Gastroesophageal sphincter (tissue), 4 donors: ENCODE results near the gene FRMD4B. TPM values are rescaled to one million over a fixed set of nuclear protein-coding genes. Genes with fewer than 3 reads are reported as not detected.

Experiments used
- ATAC-seq: fragments of 150-250 bp; one replicate; pipeline ENCODE4 v1.9.1; 2016; ENCODE audit warnings: mild to moderate bottlenecking, moderate library complexity
- H3K27ac ChIP-seq, 4 donors: fragments of 200-600 bp; sonication (generic) in 3 of 4; 1 replicate in 3 of 4; 2 replicates in 1 of 4; pipeline ENCODE4 v1.5.1; 2016 to 2019
- H3K27me3 ChIP-seq: fragments of 200-600 bp; sonication (generic); one replicate; pipeline ENCODE4 v1.5.1; 2019
- H3K36me3 ChIP-seq, 2 donors: fragments of 200-600 bp; sonication (generic); one replicate each; pipeline ENCODE4 v1.5.1; 2019; ENCODE audit warnings: control low read depth in 1 of 2
- H3K4me1 ChIP-seq, 3 donors: fragments of 200-600 bp; sonication (generic); 1 replicate in 2 of 3; 2 replicates in 1 of 3; pipeline ENCODE4 v1.5.1; 2016 to 2019; ENCODE audit warnings: control low read depth in 2 of 3
- H3K4me3 ChIP-seq, 2 donors: fragments of 200-600 bp; sonication (generic); one replicate each; pipeline ENCODE4 v1.5.1; 2019; ENCODE audit warnings: mild to moderate bottlenecking in 1 of 2, moderate library complexity in 1 of 2
- H3K9me3 ChIP-seq, 3 donors: fragments of 200-600 bp; sonication (generic); one replicate each; pipeline ENCODE4 v1.5.1; 2017 to 2019; ENCODE audit warnings: control low read depth in 2 of 3
- CTCF ChIP-seq, 4 experiments: fragments of 200-600 bp in 2 of 4; fragments of 450-650 bp in 2 of 4; sonication (generic) in 1 of 4; IDR thresholded peaks; one replicate each; pipeline ENCODE4 v1.5.1; 2017 to 2019; ENCODE audit warnings: antibody characterized with exemption in 4 of 4, mild to moderate bottlenecking in 2 of 4, moderate library complexity in 2 of 4
- EP300 ChIP-seq: sonication (generic); formaldehyde crosslinking; IDR thresholded peaks from one replicate; pipeline ENCODE4 v1.6.1; 2017; ENCODE audit warnings: antibody characterized with exemption, mild to moderate bottlenecking
- POLR2A ChIP-seq, 2 donors: fragments of 450-650 bp; IDR thresholded peaks; one replicate each; pipeline ENCODE4 v1.6.1; 2017; ENCODE audit warnings: antibody characterized with exemption in 2 of 2, mild to moderate bottlenecking in 2 of 2, moderate library complexity in 1 of 2
- POLR2AphosphoS5 ChIP-seq: sonication (generic); formaldehyde crosslinking; IDR thresholded peaks from one replicate; pipeline ENCODE4 v1.6.1; 2017; ENCODE audit warnings: antibody characterized with exemption
- WGBS, 2 donors: methylation state at CpG; one replicate each; pipeline ENCODE4 v1.1.5; 2018; ENCODE audit warnings: low coverage in 1 of 2; 5-methylcytosine and 5-hydroxymethylcytosine counted together
- total RNA-seq, 4 donors: library from RNA; depleted of rRNA; stranded (reverse); fragments of >200 nt; gene quantifications; one replicate each; pipeline ENCODE4 v1.1.0, GENCODE V29; 2016

FRMD4B gene
- total RNA-seq, 4 donors from 2014 or later = 7.1 to 22.3 (median 19.8) TPM

DNA sequence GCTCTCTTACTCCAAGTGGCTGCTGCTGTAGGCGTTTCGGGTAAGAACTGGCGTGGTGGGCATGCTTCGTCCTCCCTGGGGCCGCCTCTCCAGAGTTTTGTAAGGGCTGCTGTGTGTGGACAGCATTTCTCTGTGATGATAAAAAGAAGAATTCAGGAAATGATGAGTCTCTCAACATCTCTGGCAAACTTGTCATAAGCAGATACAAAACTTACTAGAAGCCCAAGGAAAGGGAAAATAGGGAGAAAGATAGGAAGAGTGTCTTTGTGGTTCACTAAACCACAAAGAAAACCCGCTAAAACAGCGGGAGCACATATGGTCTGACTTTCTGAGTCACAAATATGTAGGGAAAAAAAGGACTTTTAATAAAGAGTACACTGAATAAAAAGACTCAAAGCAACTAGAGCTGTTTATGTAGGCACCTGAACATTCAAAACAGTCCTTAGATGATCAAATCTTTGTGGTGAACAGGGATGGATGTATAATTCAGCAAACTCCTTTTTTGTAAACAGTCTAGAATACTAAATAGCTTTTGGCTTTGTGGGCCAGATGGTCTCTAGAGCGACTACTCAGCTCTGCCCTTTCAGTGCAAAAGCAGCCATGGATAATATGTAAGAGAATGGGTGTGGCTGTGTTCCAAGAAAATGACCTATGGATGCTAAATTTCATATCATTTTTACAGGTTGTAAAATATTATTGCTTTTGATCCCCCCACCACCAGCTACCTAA is 203.1 kb downstream of the FRMD4B start:
- no peaks in the 10 kb centered on the region for H3K27me3 ChIP-seq
- peaks cover 0 to 28% of the 10 kb centered on the region in 2 donors for H3K36me3 ChIP-seq
- no peak for ATAC-seq
- no peaks in the 10 kb centered on the region for H3K9me3 ChIP-seq
- no peaks in the 10 kb centered on the region for H3K4me1 ChIP-seq
- H3K4me3 ChIP-seq = no peak overlapping the region
- no peak for TF ChIP-seq CTCF (IDR thresholded peaks at IDR 0.05)
- no peak for TF ChIP-seq POLR2A (IDR thresholded peaks at IDR 0.05)
- TF ChIP-seq POLR2AphosphoS5 = no peak
- TF ChIP-seq EP300 = no peak
- 84 to 90% methylated on average over 5 to 8 of the region's 8 CpGs for WGBS, 2 donors
- H3K27ac ChIP-seq = no peak overlapping the region

DNA sequence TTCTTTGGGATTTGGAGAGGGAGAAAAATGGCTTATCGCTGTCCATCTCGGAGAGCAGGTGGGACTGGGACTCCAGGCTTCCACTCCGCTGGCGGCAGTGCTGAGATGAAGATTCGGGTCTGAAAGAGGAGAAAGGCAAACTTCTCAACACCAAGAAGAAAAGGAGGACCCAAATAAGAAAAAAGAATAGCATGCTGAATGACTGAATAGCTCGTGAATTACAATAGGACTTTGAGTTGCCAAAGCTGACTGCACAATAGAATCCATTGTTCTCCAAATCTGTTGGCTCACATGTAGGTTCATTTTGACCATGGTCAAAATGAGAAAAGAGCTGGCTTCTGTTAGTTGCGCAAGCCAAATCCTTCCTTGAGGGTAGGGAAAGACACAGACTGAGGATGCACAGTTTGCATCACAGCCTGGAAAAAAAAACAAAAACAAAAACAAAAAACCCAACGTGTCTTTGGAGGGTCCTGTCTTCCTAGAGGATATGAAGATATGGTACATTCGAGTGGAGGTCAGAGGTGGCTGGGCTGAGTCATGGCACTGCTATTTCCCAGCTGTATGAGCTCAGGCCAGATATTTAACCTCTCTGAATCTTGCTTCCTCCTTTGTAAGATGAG is 204.2 kb downstream of the FRMD4B start:
- Histone ChIP-seq H3K4me3 (no peak overlapping the region), H3K9me3 (no peaks in the 10 kb centered on the region), H3K36me3 (peaks cover 0 to 22% of the 10 kb centered on the region in 2 donors), H3K27ac (no peak overlapping the region), H3K27me3 (no peaks in the 10 kb centered on the region), H3K4me1 (no peaks in the 10 kb centered on the region)
- no peak for ATAC-seq
- WGBS, 2 donors = 62 to 65% methylated on average over 6 to 7 of the region's 9 CpGs
- TF ChIP-seq POLR2A (IDR thresholded peaks at IDR 0.05) (no peak), POLR2AphosphoS5 (no peak), EP300 (no peak), CTCF (IDR thresholded peaks at IDR 0.05) (no peak)

- 78 to 81% methylated on average over 3 to 11 of the region's 23 CpGs for WGBS, 2 donors
- Histone ChIP-seq H3K9me3 (no peaks in the 10 kb centered on the region), H3K4me1 (peaks cover 0 to 5% (median 0%) of the 10 kb centered on the region in 3 donors), H3K36me3 (peaks cover 0 to 22% of the 10 kb centered on the region in 2 donors), H3K4me3 (no peak overlapping the region), H3K27ac (no peak overlapping the region), H3K27me3 (no peaks in the 10 kb centered on the region)
- ATAC-seq = no peak
- TF ChIP-seq EP300 (no peak), POLR2AphosphoS5 (no peak), CTCF (IDR thresholded peaks at IDR 0.05) (no peak), POLR2A (IDR thresholded peaks at IDR 0.05) (no peak)
Observed at GRCh38 chr3:69180869-69181591, 204.9 kb downstream of the FRMD4B start.

DNA sequence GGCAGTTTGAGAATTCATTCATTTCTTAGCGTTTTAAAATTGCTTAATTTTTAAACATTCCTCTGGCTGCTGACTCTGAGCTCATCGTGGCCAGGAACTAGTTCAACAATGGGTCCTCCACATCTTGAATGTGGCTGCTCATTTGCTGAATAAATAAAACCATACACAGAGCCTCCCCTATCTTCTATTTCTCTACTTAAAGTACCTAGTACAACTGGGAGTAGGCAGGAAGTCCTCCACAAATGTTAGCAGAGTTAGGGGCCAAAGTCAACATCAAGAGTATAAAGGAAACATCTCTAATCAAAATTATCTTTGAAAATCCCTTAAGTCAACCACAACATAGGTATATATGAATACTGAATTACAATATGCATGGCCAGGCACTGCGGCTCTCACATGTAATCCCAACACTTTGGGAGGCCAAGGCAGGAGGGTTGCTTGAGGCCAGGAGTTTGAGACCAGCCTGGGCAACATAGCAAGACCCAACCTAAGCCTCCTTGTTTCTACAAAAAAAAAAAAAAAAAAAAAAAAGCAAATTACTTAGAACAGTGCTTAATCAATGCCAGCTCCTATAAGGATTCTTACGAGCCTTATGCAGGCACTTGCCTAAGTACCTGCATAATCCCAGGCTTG is 206.0 kb downstream of the FRMD4B start:
- peaks cover 0 to 13% (median 3%) of the 10 kb centered on the region in 3 donors for H3K4me1 ChIP-seq
- ATAC-seq = no peak
- H3K27me3 ChIP-seq = no peaks in the 10 kb centered on the region
- TF ChIP-seq POLR2A (IDR thresholded peaks at IDR 0.05) (no peak), EP300 (no peak), POLR2AphosphoS5 (no peak), CTCF (IDR thresholded peaks at IDR 0.05) (no peak)
- 76 to 90% methylated on average over 2 to 4 of the region's 4 CpGs for WGBS, 2 donors
- peaks cover 0 to 17% of the 10 kb centered on the region in 2 donors for H3K36me3 ChIP-seq
- no peak overlapping the region for H3K27ac ChIP-seq
- H3K4me3 ChIP-seq = no peak overlapping the region
- no peaks in the 10 kb centered on the region for H3K9me3 ChIP-seq
